Keratinocyte (primary cell): ENCODE measurements around the gene PLPPR2.

ENCODE experiments used
- CTCF ChIP-seq, 3 experiments: IDR thresholded peaks in 1 of 3; conservative IDR thresholded peaks in 1 of 3; optimal IDR thresholded peaks in 1 of 3; 2 replicates in 2 of 3; 3 replicates in 1 of 3; pipeline versions ENCODE3 to v1.5.1; 2011; ENCODE audit warnings: low read length in 3 of 3, mild to moderate bottlenecking in 3 of 3, moderate library complexity in 2 of 3, control low read depth in 1 of 3, inconsistent platforms in 1 of 3; ENCODE audit not compliant: insufficient read depth in 2 of 3; ENCODE audit errors: extremely low read depth in 1 of 3
- EZH2 ChIP-seq: IDR thresholded peaks from one replicate; pipeline ENCODE4 v1.6.1; 2012; ENCODE audit warnings: inconsistent platforms, mild to moderate bottlenecking, low read length, moderate library complexity

DNA sequence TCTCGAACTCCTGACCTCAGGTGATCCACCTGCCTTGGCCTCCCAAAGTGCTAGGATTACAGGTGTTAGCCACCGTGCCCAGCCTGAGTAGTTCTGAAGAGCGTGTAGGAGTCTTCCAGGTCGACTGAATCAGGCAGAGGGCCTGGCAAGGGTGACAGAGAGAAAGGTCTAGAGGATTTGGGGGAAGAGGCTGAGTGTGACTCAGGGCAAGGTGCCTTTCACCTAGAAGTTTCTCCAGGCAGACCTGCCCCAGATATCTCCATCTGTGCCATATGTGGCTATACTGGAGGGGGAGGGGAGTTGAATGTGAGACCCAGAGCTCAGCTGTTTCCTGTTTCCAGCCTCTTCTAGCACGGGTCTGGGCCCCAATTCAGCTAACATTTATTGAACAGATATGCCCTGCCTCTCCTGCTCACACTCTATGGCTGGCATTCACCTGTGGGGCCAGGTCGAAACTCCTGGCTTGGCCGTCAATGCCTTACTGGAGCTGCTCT, 7.6 kb upstream of the PLPPR2 start:
- no peak for TF ChIP-seq CTCF (optimal IDR thresholded peaks at IDR 0.05 in 1 of 3, IDR thresholded peaks at IDR 0.05 in 1 of 3, conservative IDR thresholded peaks at IDR 0.05 in 1 of 3; ENCODE audit: extremely low read depth in 1 of 3, insufficient read depth in 2 of 3, low read length in 3 of 3)
- TF ChIP-seq EZH2, result no peak
